ENCODE data around the gene CA4.

The CA4 gene

GRCh38 chr17:60153606-60154390 lies 4.0 kb downstream of the CA4 start:
- H3K4me3 ChIP-seq (replicated peaks in 1 of 2; ENCODE audit: low read depth in 2 of 2, low read length in 2 of 2), result no peak overlapping the region
- no peak for TF ChIP-seq CTCF (IDR thresholded peaks at IDR 0.05; ENCODE audit: low read depth, low read length)
- DNase-seq (ENCODE audit: low read depth in 2 of 2), result peak in 1 of 2 donors; percentile 53

- no peak for TF ChIP-seq CTCF (IDR thresholded peaks at IDR 0.05; ENCODE audit: low read depth, low read length)
- DNase-seq (ENCODE audit: low read depth in 2 of 2), result peak; percentile 79 to 80
These were observed 5.0 kb downstream of the CA4 start for GRCh38 chr17:60154616-60155426.

GRCh38 chr17:60155427-60155814 lies 5.6 kb downstream of the CA4 start:
- TF ChIP-seq CTCF (IDR thresholded peaks at IDR 0.05; ENCODE audit: low read depth, low read length), result no peak
- DNase-seq (ENCODE audit: low read depth in 2 of 2), result no peak
- H3K4me3 ChIP-seq (replicated peaks in 1 of 2; ENCODE audit: low read depth in 2 of 2, low read length in 2 of 2), result no peak overlapping the region

More at GRCh38 chr17:60154616-60155426, 5.0 kb downstream of the CA4 start:
- no peak overlapping the region for H3K4me3 ChIP-seq (replicated peaks in 1 of 2; ENCODE audit: low read depth in 2 of 2, low read length in 2 of 2)

GRCh38 chr17:60155815-60156214 lies 6.0 kb downstream of the CA4 start:
- no peak for TF ChIP-seq CTCF (IDR thresholded peaks at IDR 0.05; ENCODE audit: low read depth, low read length)
- H3K4me3 ChIP-seq (replicated peaks in 1 of 2; ENCODE audit: low read depth in 2 of 2, low read length in 2 of 2), result no peak overlapping the region
- DNase-seq (ENCODE audit: low read depth in 2 of 2), result no peak

GRCh38 chr17:60156746-60157145 lies 7.0 kb downstream of the CA4 start:
- H3K4me3 ChIP-seq (replicated peaks in 1 of 2; ENCODE audit: low read depth in 2 of 2, low read length in 2 of 2), result no peak overlapping the region
- no peak for DNase-seq (ENCODE audit: low read depth in 2 of 2)
- no peak for TF ChIP-seq CTCF (IDR thresholded peaks at IDR 0.05; ENCODE audit: low read depth, low read length)

GRCh38 chr17:60157487-60158040 lies 7.8 kb downstream of the CA4 start:
- no peak for TF ChIP-seq CTCF (IDR thresholded peaks at IDR 0.05; ENCODE audit: low read depth, low read length)
- no peak for DNase-seq (ENCODE audit: low read depth in 2 of 2)
- H3K4me3 ChIP-seq (replicated peaks in 1 of 2; ENCODE audit: low read depth in 2 of 2, low read length in 2 of 2), result no peak overlapping the region
